SK-N-MC (cell line): ENCODE results near the gene SPEM3.

Source experiments
- EZH2 ChIP-seq: fragments of 200-600 bp; sonication (generic); IDR thresholded peaks from one replicate; pipeline ENCODE4 v1.6.1; 2017; ENCODE audit warnings: antibody characterized with exemption
- FOXP2 ChIP-seq: optimal IDR thresholded peaks from 2 replicates; pipeline ENCODE3; 2011; ENCODE audit warnings: mild to moderate bottlenecking, moderate library complexity; ENCODE audit not compliant: insufficient read depth; ENCODE audit errors: extremely low read length, control extremely low read depth
- POLR2AphosphoS5 ChIP-seq: IDR thresholded peaks from 2 replicates; pipeline ENCODE4 v1.6.1; 2012; ENCODE audit warnings: mild to moderate bottlenecking, low read depth, low read length, borderline replicate concordance

- TF ChIP-seq POLR2AphosphoS5 (no peak), EZH2 (no peak), FOXP2 (no peak)
These were observed 13.5 kb downstream of the SPEM3 start for GRCh38 chr17:7442142-7442541.
